HL-60 (cell line): ENCODE measurements around the gene PITHD1.

Experiments
- GABPA ChIP-seq: IDR thresholded peaks from 2 replicates; pipeline ENCODE4 v1.6.1; 2012; ENCODE audit warnings: low read depth
- POLR2AphosphoS5 ChIP-seq: IDR thresholded peaks from 2 replicates; pipeline ENCODE4 v1.6.1; 2012; ENCODE audit warnings: low read depth
- SPI1 ChIP-seq: IDR thresholded peaks from 2 replicates; pipeline ENCODE4 v1.6.1; 2012; ENCODE audit warnings: low read depth, mild to moderate bottlenecking, borderline replicate concordance
- TF ChIP-seq, protein P1 (sequence below): IDR thresholded peaks from one replicate; pipeline ENCODE4 v1.5.1; 2011; ENCODE audit warnings: low read length, control low read depth, inconsistent platforms; ENCODE audit not compliant: insufficient read depth
- TF ChIP-seq, protein P2 (sequence below): IDR thresholded peaks from 2 replicates; pipeline ENCODE4 v1.6.1; 2012; ENCODE audit warnings: low read depth; ENCODE audit not compliant: insufficient replicate concordance

DNA sequence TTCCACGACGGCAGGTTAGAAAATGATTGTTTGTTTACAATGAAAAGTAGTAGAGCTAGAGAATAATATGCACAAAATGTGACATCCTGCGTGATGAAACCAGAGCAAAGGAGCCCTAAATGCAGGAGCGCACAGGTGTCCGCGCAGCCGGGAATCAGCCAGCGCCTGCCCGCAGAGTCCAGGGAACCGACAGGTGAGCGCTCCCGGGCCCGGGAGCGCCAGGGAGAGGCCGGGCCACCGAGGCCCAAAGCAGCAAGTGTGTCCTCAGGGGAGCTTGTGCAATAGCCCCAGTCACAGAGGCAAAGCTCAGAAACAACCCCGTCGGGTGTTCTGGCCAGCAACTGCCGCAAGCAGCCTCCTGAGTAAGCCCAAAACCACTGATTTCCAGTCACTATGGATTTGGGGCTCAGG is 23.1 kb downstream of the PITHD1 start:
- TF ChIP-seq, protein P1, sequence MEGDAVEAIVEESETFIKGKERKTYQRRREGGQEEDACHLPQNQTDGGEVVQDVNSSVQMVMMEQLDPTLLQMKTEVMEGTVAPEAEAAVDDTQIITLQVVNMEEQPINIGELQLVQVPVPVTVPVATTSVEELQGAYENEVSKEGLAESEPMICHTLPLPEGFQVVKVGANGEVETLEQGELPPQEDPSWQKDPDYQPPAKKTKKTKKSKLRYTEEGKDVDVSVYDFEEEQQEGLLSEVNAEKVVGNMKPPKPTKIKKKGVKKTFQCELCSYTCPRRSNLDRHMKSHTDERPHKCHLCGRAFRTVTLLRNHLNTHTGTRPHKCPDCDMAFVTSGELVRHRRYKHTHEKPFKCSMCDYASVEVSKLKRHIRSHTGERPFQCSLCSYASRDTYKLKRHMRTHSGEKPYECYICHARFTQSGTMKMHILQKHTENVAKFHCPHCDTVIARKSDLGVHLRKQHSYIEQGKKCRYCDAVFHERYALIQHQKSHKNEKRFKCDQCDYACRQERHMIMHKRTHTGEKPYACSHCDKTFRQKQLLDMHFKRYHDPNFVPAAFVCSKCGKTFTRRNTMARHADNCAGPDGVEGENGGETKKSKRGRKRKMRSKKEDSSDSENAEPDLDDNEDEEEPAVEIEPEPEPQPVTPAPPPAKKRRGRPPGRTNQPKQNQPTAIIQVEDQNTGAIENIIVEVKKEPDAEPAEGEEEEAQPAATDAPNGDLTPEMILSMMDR, result no peak
- no peak for TF ChIP-seq SPI1
- TF ChIP-seq, protein P2, sequence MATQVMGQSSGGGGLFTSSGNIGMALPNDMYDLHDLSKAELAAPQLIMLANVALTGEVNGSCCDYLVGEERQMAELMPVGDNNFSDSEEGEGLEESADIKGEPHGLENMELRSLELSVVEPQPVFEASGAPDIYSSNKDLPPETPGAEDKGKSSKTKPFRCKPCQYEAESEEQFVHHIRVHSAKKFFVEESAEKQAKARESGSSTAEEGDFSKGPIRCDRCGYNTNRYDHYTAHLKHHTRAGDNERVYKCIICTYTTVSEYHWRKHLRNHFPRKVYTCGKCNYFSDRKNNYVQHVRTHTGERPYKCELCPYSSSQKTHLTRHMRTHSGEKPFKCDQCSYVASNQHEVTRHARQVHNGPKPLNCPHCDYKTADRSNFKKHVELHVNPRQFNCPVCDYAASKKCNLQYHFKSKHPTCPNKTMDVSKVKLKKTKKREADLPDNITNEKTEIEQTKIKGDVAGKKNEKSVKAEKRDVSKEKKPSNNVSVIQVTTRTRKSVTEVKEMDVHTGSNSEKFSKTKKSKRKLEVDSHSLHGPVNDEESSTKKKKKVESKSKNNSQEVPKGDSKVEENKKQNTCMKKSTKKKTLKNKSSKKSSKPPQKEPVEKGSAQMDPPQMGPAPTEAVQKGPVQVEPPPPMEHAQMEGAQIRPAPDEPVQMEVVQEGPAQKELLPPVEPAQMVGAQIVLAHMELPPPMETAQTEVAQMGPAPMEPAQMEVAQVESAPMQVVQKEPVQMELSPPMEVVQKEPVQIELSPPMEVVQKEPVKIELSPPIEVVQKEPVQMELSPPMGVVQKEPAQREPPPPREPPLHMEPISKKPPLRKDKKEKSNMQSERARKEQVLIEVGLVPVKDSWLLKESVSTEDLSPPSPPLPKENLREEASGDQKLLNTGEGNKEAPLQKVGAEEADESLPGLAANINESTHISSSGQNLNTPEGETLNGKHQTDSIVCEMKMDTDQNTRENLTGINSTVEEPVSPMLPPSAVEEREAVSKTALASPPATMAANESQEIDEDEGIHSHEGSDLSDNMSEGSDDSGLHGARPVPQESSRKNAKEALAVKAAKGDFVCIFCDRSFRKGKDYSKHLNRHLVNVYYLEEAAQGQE, result no peak
- no peak for TF ChIP-seq GABPA
- TF ChIP-seq POLR2AphosphoS5, result no peak
